ENCODE results near the gene PPM1F. TPM values are rescaled to one million over a fixed set of nuclear protein-coding genes. Genes with fewer than 3 reads are reported as not detected.

PPM1F gene
- total RNA-seq, 1 experiment from 2014 or later, result 28.6 TPM

DNA sequence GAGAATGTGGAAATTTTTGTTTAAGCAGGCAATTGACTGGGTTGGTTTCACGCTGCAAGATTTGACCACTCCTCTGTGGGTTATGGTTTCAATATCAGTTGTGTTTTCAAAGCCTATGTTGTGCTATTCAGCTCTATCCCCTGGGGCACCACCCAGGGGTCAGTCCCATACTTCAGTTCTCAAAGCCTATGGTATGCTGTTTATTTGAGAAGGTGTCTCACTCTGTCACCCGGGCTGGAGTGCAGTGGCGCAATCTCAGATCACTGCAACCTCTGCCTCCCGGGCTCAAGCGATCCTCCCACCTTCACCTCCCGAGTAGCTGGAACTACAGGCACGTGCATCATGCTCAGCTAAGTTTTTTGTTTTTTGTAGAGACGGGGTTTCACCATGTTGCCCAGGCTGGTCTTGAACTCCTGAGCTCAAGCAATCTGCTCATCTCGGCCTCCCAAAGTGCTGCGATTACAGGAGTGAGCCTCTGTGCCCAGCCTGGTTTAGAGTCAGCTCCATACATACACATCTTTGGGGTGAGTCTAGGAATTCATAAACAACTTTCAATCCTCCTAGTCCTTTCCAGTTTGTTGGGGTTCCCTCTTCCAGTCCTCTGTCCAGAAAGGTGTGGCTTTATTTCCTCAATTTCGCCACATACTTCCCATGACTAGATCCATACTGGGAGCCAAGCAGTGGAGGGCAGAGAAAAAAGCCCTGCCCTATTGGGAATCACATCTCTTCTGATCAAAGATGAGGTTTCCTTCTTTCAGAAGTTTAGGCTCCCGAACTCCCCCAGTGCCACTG, 50.2 kb downstream of the PPM1F start:
- peaks cover 2% of the 10 kb centered on the region; the same call in 1 of the 2 replicates for H3K27me3 Mint-ChIP-seq (ENCODE audit: low read depth)
- H3K36me3 Mint-ChIP-seq, result no peaks in the 10 kb centered on the region
- ChIA-PET POLR2A (no interaction called here), CTCF (interaction anchor here (1.3 to 2.0 kb wide), 2 partner anchors 19 to 36 kb away, joined by 4 to 8 read pairs; no protein-coding TSS in a partner anchor)
- H3K9me3 Mint-ChIP-seq, result no peaks in the 10 kb centered on the region
- TF ChIP-seq ETV6 (CRISPR knock-in tag; IDR thresholded peaks at IDR 0.05), result no peak
- TF ChIP-seq, protein P1, sequence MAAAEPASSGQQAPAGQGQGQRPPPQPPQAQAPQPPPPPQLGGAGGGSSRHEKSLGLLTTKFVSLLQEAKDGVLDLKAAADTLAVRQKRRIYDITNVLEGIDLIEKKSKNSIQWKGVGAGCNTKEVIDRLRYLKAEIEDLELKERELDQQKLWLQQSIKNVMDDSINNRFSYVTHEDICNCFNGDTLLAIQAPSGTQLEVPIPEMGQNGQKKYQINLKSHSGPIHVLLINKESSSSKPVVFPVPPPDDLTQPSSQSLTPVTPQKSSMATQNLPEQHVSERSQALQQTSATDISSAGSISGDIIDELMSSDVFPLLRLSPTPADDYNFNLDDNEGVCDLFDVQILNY (CRISPR knock-in tag; IDR thresholded peaks at IDR 0.05), result no peak
- TF ChIP-seq, protein P2, sequence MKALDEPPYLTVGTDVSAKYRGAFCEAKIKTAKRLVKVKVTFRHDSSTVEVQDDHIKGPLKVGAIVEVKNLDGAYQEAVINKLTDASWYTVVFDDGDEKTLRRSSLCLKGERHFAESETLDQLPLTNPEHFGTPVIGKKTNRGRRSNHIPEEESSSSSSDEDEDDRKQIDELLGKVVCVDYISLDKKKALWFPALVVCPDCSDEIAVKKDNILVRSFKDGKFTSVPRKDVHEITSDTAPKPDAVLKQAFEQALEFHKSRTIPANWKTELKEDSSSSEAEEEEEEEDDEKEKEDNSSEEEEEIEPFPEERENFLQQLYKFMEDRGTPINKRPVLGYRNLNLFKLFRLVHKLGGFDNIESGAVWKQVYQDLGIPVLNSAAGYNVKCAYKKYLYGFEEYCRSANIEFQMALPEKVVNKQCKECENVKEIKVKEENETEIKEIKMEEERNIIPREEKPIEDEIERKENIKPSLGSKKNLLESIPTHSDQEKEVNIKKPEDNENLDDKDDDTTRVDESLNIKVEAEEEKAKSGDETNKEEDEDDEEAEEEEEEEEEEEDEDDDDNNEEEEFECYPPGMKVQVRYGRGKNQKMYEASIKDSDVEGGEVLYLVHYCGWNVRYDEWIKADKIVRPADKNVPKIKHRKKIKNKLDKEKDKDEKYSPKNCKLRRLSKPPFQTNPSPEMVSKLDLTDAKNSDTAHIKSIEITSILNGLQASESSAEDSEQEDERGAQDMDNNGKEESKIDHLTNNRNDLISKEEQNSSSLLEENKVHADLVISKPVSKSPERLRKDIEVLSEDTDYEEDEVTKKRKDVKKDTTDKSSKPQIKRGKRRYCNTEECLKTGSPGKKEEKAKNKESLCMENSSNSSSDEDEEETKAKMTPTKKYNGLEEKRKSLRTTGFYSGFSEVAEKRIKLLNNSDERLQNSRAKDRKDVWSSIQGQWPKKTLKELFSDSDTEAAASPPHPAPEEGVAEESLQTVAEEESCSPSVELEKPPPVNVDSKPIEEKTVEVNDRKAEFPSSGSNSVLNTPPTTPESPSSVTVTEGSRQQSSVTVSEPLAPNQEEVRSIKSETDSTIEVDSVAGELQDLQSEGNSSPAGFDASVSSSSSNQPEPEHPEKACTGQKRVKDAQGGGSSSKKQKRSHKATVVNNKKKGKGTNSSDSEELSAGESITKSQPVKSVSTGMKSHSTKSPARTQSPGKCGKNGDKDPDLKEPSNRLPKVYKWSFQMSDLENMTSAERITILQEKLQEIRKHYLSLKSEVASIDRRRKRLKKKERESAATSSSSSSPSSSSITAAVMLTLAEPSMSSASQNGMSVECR (CRISPR knock-in tag; IDR thresholded peaks at IDR 0.05; ENCODE audit: borderline replicate concordance), result no peak
- H3K4me3 Mint-ChIP-seq, result no peak overlapping the region
- no peak for DNase-seq (ENCODE audit: low spot score)
- no peak for ATAC-seq
- no peak overlapping the region for H3K27ac Mint-ChIP-seq
- no peaks in the 10 kb centered on the region for H3K4me1 Mint-ChIP-seq

DNA sequence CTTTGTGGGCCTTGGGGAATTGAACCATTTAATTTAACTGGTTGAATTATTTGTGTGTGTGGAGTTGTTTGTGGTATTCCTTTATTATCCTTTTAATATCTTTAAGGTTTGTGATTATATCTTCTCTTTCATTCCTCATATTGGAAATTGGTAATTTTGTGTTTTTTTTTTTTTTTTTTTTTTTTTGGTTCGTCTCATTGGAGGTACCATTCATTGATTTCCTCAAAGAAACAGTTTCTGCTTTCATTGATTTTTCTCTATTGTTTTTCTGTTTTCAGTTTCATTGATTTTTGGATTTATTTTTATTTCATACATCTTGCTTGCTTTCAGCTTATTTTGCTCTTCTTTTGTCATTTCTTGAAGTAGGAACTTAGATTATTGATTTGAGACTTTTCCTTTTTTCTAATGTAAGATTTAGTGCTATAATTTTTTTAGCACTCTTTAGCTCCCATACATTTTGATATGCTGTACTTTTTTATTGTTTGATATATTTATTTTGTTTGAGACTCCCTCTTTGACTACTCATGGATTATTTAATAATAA, 54.2 kb downstream of the PPM1F start:
- Mint-ChIP-seq H3K4me3 (no peak overlapping the region), H3K36me3 (no peaks in the 10 kb centered on the region), H3K27ac (no peak overlapping the region), H3K27me3 (ENCODE audit: low read depth) (peaks cover 5% of the 10 kb centered on the region), H3K9me3 (peaks cover 8% of the 10 kb centered on the region), H3K4me1 (no peaks in the 10 kb centered on the region)
- TF ChIP-seq RORB (CRISPR knock-in tag; IDR thresholded peaks at IDR 0.05) (no peak), FOXP1 (CRISPR knock-in tag; IDR thresholded peaks at IDR 0.05; ENCODE audit: borderline replicate concordance) (no peak), PRRX2 (CRISPR knock-in tag; IDR thresholded peaks at IDR 0.05) (no peak), GABPB1 (CRISPR knock-in tag; IDR thresholded peaks at IDR 0.05) (no peak), IRF2 (CRISPR knock-in tag; IDR thresholded peaks at IDR 0.05; ENCODE audit: borderline replicate concordance, low read depth) (no peak), TCF7 (CRISPR knock-in tag; IDR thresholded peaks at IDR 0.05; ENCODE audit: low read depth) (no peak)
- TF ChIP-seq, protein P3, sequence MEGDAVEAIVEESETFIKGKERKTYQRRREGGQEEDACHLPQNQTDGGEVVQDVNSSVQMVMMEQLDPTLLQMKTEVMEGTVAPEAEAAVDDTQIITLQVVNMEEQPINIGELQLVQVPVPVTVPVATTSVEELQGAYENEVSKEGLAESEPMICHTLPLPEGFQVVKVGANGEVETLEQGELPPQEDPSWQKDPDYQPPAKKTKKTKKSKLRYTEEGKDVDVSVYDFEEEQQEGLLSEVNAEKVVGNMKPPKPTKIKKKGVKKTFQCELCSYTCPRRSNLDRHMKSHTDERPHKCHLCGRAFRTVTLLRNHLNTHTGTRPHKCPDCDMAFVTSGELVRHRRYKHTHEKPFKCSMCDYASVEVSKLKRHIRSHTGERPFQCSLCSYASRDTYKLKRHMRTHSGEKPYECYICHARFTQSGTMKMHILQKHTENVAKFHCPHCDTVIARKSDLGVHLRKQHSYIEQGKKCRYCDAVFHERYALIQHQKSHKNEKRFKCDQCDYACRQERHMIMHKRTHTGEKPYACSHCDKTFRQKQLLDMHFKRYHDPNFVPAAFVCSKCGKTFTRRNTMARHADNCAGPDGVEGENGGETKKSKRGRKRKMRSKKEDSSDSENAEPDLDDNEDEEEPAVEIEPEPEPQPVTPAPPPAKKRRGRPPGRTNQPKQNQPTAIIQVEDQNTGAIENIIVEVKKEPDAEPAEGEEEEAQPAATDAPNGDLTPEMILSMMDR (IDR thresholded peaks at IDR 0.05), result no peak
- TF ChIP-seq, protein P4, sequence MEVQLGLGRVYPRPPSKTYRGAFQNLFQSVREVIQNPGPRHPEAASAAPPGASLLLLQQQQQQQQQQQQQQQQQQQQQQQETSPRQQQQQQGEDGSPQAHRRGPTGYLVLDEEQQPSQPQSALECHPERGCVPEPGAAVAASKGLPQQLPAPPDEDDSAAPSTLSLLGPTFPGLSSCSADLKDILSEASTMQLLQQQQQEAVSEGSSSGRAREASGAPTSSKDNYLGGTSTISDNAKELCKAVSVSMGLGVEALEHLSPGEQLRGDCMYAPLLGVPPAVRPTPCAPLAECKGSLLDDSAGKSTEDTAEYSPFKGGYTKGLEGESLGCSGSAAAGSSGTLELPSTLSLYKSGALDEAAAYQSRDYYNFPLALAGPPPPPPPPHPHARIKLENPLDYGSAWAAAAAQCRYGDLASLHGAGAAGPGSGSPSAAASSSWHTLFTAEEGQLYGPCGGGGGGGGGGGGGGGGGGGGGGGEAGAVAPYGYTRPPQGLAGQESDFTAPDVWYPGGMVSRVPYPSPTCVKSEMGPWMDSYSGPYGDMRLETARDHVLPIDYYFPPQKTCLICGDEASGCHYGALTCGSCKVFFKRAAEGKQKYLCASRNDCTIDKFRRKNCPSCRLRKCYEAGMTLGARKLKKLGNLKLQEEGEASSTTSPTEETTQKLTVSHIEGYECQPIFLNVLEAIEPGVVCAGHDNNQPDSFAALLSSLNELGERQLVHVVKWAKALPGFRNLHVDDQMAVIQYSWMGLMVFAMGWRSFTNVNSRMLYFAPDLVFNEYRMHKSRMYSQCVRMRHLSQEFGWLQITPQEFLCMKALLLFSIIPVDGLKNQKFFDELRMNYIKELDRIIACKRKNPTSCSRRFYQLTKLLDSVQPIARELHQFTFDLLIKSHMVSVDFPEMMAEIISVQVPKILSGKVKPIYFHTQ (CRISPR knock-in tag; IDR thresholded peaks at IDR 0.05), result no peak
- DNase-seq (ENCODE audit: low spot score) (no peak), ATAC-seq (no peak)
- CTCF ChIA-PET, result interaction anchor here (1.0 to 2.4 kb wide), 4 partner anchors 31 to 120 kb away, joined by 3 to 10 read pairs (median 3); partner anchors contain the start of gene MAPK1
- POLR2A ChIA-PET, result interaction anchor here (0.6 to 0.8 kb wide), 3 partner anchors 27 to 1859 kb away, joined by 3 to 6 read pairs (median 5); no protein-coding TSS in a partner anchor
